NCI-H69 (cell line): Measurements from ENCODE around the gene SLC16A10.
"Not testable (repeated sequence)": the region's sequence is repeated elsewhere in the genome, so short reads cannot be mapped to it uniquely, and the experiment has no call there.

Experiments
- DNase-seq: peaks from one replicate; lab custom pipeline; 2025; lab: John Stamatoyannopoulos, UW

SLC16A10 gene

DNA sequence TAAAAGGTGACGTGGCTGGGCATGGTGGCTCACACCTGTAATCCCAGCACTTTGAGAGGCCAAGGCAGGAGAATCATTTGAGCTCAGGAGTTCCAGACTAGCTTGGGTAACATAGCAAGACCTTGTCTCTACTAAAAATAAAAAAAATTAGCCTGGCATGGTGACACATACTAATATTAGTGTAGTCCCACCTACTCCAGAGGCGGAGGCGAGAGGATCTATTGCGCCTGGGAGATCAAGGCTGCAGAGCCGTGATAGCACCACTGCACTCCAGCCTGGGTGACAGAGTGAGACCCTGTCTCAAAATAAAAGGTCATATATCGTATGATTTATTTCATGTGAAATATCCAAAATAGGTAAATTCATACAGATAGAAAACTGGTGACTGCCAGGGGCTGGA is 132.5 kb downstream of the SLC16A10 start:
- no peak for DNase-seq

- DNase-seq = no peak
Measured at GRCh38 chr6:111220383-111221031, 133.2 kb downstream of the SLC16A10 start.

GRCh38 chr6:111221804-111222203 is 134.5 kb downstream of the SLC16A10 start:
- no peak for DNase-seq

DNA sequence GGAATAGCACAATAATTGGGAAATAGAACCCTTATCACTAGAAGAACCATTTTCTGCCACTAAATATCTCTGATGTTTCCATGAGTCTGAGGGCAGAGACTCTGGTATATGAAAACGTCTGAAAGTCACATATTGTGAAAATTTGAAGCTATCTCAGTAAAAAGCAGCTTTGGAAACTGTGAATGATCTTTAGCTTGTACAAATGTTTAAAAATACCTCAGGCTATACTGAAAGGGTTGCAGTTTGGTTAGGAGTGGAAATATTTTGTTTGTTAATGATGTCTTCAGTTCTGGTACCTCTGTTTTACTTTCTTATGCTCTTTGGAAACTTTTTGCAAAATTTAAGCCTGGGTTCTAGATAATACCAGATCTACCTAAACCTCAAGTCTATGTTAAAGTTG is 135.0 kb downstream of the SLC16A10 start:
- no peak for DNase-seq

GRCh38 chr6:111228094-111228493 is 140.8 kb downstream of the SLC16A10 start:
- no peak for DNase-seq

GRCh38 chr6:111230351-111231089 is 143.2 kb downstream of the SLC16A10 start:
- peak; percentile 3 for DNase-seq

- DNase-seq = no peak
Measured at GRCh38 chr6:111231090-111231459, 143.8 kb downstream of the SLC16A10 start.

DNA sequence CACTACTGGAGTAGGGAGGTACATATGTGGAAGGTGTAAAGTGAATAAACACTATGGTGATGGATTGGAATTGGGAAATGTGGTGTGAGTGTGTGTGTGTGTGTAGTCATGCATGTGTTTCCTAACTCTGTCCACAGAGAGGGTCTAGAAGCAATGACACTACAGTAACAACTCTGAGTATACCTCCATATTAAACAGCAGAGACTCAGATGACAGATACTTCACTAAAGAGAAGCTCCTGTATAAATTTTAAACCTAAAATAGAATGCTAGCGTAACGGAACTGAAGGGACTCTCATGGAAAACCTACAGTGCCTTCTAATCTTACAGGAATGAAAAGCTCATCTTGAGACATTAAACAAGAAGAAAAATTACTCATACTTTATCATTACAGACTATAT is 150.5 kb downstream of the SLC16A10 start:
- no peak for DNase-seq

- no peak for DNase-seq
Measured at GRCh38 chr6:111238464-111239119, 151.3 kb downstream of the SLC16A10 start.

DNA sequence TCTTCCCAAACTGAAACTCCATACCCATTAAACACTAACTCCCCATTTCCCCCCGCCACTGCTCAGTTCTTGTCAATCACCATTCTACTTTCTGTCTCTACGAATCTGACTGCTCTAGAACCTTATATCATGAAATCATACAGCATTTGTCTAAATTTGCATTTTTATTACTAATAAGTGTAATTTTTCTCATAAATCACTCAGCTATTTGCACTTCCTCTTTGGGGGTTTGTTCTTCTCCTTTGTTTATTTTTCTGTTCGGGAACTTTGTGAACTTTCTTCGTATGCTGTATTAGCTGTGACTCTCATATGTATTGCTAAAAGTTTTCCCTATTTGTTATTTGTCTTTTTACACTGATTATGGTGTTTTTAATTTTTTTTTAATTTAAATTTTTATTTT is 152.2 kb downstream of the SLC16A10 start:
- DNase-seq = no peak

DNA sequence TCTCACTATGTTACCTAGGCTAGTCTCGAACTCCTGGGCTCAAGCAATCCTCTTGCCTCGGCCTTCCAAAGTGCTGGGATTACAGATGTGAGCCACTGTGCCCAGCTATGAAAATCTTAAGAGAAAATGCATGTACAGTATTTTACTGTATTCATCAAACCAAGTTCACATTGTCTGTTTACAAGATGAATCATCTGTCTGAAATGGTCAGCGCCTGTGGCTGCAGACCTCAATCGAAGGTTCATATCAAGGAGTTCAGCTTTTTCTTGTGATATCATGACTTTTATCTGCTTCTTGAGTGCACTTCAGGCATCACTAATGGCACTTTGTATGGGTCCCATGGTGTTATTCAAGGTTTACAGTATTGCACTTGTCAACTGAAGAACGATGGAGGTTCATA is 155.1 kb downstream of the SLC16A10 start:
- DNase-seq = no peak

- DNase-seq = no peak
Measured at GRCh38 chr6:111243095-111243494, 155.8 kb downstream of the SLC16A10 start.

GRCh38 chr6:111248789-111249188 is 161.5 kb downstream of the SLC16A10 start:
- no peak for DNase-seq

DNA sequence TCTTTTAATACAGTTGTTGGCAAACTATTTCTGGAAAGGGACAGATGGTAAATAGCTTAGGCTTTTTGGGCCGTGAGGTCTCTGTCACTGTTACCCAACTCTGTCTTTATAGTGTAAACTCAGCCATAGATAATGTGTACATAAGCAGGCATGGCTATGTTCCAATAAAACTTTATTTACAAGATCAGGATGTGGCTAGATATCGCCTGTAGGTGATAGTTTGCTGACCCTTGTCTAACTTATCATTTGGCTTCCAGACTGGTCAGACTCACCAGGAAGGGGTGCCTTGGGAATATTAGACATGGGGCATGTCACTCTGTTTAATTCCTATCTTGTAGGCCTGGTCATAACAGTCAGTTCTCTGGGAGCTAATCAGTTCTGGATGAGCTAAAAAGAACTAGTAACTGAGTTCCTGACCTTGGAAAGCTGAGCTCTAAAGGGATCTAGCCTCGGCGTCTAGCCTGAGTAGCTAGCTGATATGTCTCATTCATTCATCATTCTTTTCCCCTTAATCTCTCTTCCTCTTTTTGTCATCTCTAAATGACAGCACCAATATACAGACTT is 163.6 kb downstream of the SLC16A10 start:
- no peak for DNase-seq

- no peak for DNase-seq
Measured at GRCh38 chr6:111252726-111253125, 165.4 kb downstream of the SLC16A10 start.

DNA sequence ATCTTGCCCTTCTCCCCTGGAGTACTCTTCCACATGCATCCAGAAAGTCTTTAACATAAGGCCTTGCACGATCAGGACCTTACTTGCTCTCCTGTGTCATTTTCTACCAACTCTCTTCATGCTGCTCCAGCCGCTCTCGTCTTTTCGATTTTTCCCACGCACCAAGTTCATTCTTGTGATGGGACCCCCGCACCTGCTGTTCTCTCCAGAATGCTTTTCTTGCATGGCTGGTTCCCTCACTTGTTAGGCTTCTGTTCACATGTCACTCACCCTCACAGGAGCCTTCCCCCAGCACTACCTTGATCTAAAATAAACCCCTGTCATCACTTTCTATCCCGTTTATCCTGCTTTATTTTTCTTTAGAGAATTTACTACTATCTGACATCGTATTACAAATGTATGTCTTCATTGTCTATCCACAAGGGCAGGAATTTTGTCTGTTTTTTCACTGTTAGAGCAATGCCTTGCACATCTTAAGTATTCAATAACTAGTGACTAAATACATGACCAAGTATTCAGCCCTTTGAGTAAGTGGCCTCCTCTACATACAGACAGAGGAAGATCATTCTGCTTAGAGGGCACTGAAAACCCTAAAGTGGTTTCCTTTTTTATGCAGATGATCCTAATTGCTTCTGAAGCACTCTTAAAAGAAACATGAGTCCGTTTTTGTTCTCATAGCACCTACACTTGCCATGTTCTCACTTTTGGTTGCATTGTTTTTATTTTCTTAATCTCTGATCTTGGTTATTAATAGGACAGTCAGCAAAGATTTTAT is 166.9 kb downstream of the SLC16A10 start:
- no peak for DNase-seq

DNA sequence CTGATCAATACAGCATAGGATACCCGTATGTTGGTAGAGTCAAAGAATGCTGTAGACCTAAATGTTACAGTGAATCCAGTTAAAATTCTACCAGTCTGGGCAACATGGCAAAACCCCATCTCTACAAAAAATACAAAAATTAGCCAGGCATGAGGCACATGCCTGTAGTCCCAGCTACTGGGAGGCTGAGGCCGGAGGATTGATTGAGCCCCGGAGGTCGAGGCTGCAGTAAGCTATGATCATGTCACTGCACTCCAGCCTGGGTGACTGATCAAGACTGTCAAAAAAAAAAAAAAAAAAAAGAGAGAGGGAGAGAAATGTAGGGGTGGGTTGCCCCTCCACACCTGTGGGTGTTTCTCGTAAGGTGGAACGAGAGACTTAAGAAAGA is 167.5 kb downstream of the SLC16A10 start:
- DNase-seq = no peak

DNA sequence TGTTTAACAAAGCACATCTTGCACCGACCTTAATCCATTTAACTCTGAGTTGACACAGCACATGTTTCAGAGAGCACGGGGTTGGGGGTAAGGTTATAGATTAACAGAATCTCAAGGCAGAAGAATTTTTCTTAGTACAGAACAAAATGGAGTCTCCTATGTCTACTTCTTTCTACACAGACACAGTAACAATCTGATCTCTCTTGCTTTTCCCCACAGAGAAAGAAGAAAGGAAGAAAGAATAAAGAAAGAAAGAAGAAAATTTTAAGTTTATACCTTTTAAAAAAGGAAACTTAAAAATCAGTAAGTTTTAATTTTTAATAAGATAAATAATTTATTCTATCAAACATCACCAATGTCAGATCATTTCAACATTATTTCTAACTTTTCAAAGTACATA is 168.5 kb downstream of the SLC16A10 start:
- not testable (repeated sequence) for DNase-seq

GRCh38 chr6:111256646-111257045 is 169.3 kb downstream of the SLC16A10 start:
- DNase-seq = no peak

DNA sequence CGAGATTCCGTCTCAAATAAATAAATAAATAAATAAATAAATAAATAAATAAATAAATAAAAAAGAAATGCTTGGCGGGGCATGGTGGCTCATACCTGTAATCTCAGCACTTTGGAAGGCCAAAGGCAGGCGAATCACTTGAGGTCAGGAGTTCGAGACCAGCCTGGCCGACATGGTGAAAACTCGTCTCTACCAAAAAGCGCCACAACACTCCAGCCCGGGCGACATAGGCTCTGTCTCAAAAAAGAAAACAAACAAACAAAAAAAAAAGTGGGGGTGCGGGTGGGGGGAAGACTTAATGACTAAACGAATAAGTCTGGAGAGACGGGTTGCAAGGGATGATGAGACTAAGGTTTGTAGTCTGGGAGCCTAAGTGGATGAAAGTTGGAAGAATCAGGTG is 170.7 kb downstream of the SLC16A10 start:
- no peak for DNase-seq

DNA sequence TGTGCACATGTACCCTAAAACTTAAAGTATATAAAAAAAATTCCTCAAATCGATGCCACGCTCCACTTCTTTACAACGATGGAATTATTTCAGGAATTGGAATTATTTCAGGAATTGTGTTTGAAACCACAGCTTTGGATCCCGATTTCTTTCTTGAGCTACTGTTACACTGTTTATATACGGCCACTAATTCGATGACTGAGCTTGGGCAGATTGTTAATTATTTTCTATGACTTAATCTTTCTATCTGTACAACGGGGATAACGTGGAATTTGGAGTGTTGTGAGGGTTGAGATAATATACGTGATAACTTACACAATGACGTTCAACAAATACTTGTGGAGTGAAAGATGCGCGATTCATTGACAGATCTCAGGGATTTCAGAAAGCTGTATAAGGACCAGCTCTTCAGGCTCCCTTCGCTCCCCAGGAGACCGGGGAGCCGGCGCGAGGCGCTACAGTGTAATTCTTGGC is 171.3 kb downstream of the SLC16A10 start:
- DNase-seq = no peak
